Parathyroid adenoma (tissue), 2 donors: Measurements from ENCODE around the gene PNPLA1.

Source experiments
- H2AFZ ChIP-seq: fragments of 300-600 bp; sonication (generic); one replicate; pipeline ENCODE4 v1.7.0; 2017; ENCODE audit warnings: antibody characterized with exemption, mild to moderate bottlenecking
- H3K27ac ChIP-seq: fragments of 300-600 bp; sonication (generic); one replicate; pipeline ENCODE4 v1.7.0; 2017
- H3K27me3 ChIP-seq: fragments of 300-600 bp; sonication (generic); one replicate; pipeline ENCODE4 v1.7.0; 2017; ENCODE audit warnings: low read length; ENCODE audit not compliant: control insufficient read depth, insufficient read depth
- H3K36me3 ChIP-seq: fragments of 300-600 bp; sonication (generic); one replicate; pipeline ENCODE4 v1.7.0; 2017; ENCODE audit warnings: low read length; ENCODE audit not compliant: control insufficient read depth, insufficient read depth
- H3K4me1 ChIP-seq: fragments of 300-600 bp; sonication (generic); one replicate; pipeline ENCODE4 v1.7.0; 2017; ENCODE audit warnings: control low read depth
- H3K4me2 ChIP-seq: fragments of 300-600 bp; sonication (generic); one replicate; pipeline ENCODE4 v1.7.0; 2017; ENCODE audit warnings: low read length
- H3K4me3 ChIP-seq: fragments of 300-600 bp; sonication (generic); one replicate; pipeline ENCODE4 v1.7.0; 2017; ENCODE audit warnings: low read depth, low read length
- H3K79me2 ChIP-seq: fragments of 300-600 bp; sonication (generic); one replicate; pipeline ENCODE4 v1.7.0; 2017; ENCODE audit warnings: control low read depth
- H3K9ac ChIP-seq: fragments of 300-600 bp; sonication (generic); one replicate; pipeline ENCODE4 v1.7.0; 2017; ENCODE audit warnings: mild to moderate bottlenecking
- H3K9me3 ChIP-seq: fragments of 300-600 bp; sonication (generic); one replicate; pipeline ENCODE4 v1.7.0; 2017; ENCODE audit warnings: low read length; ENCODE audit not compliant: control insufficient read depth
- CTCF ChIP-seq: fragments of 300-600 bp; sonication (generic); IDR thresholded peaks from one replicate; pipeline ENCODE4 v1.7.0; 2017; ENCODE audit warnings: antibody characterized with exemption, mild to moderate bottlenecking
- donor health status: primary hyperparathyroidism.

Gene PNPLA1

GRCh38 chr6:36314221-36315014 lies 44.6 kb downstream of the PNPLA1 start:
- Histone ChIP-seq H3K9ac (no peak overlapping the region), H3K27me3 (no peaks in the 10 kb centered on the region), H3K4me2 (no peak overlapping the region), H2AFZ (no peak overlapping the region), H3K4me3 (no peak overlapping the region), H3K36me3 (no peaks in the 10 kb centered on the region), H3K9me3 (no peaks in the 10 kb centered on the region), H3K27ac (no peak overlapping the region), H3K79me2 (no peaks in the 10 kb centered on the region), H3K4me1 (no peaks in the 10 kb centered on the region)
- no peak for TF ChIP-seq CTCF

GRCh38 chr6:36315921-36316320 lies 46.1 kb downstream of the PNPLA1 start:
- H3K36me3 ChIP-seq = no peaks in the 10 kb centered on the region
- H3K27ac ChIP-seq = no peak overlapping the region
- no peak overlapping the region for H3K4me2 ChIP-seq
- H2AFZ ChIP-seq = no peak overlapping the region
- H3K4me3 ChIP-seq = no peak overlapping the region
- H3K9ac ChIP-seq = no peak overlapping the region
- no peaks in the 10 kb centered on the region for H3K4me1 ChIP-seq
- no peak for TF ChIP-seq CTCF
- H3K27me3 ChIP-seq = no peaks in the 10 kb centered on the region
- H3K9me3 ChIP-seq = no peaks in the 10 kb centered on the region
- no peaks in the 10 kb centered on the region for H3K79me2 ChIP-seq

DNA sequence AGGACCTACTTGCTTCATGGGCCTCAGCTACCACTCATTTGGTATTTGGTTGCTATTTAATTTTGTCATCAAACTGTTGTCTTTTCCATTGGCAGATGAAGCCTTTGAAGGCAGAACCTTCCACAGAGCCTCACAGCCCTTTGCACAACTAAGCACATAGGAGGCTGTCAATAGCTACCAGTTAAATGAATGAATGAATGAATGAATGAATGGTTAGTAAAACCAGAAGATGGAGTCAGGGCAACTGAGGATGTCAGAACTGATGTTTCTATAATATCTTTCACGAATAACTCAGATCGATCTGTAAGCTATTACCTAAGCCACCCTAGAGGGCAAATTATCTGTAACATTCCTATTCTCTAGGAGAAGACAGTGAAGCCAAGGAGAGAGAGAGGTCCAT lies 47.8 kb downstream of the PNPLA1 start:
- H3K4me3 ChIP-seq = no peak overlapping the region
- no peaks in the 10 kb centered on the region for H3K79me2 ChIP-seq
- H3K9ac ChIP-seq = no peak overlapping the region
- no peak overlapping the region for H3K4me2 ChIP-seq
- no peak overlapping the region for H3K27ac ChIP-seq
- no peak overlapping the region for H2AFZ ChIP-seq
- no peak for TF ChIP-seq CTCF
- no peaks in the 10 kb centered on the region for H3K9me3 ChIP-seq
- no peaks in the 10 kb centered on the region for H3K27me3 ChIP-seq
- H3K4me1 ChIP-seq = no peaks in the 10 kb centered on the region
- no peaks in the 10 kb centered on the region for H3K36me3 ChIP-seq

- Histone ChIP-seq H3K36me3 (no peaks in the 10 kb centered on the region), H3K27ac (no peak overlapping the region), H3K4me1 (no peaks in the 10 kb centered on the region), H3K9me3 (no peaks in the 10 kb centered on the region), H3K9ac (no peak overlapping the region), H3K4me3 (no peak overlapping the region), H3K27me3 (no peaks in the 10 kb centered on the region), H2AFZ (no peak overlapping the region), H3K79me2 (no peaks in the 10 kb centered on the region), H3K4me2 (no peak overlapping the region)
- TF ChIP-seq CTCF = no peak
These were observed 49.0 kb downstream of the PNPLA1 start for GRCh38 chr6:36318690-36319435.

GRCh38 chr6:36319436-36319762 lies 49.5 kb downstream of the PNPLA1 start:
- H3K27me3 ChIP-seq = no peaks in the 10 kb centered on the region
- H3K79me2 ChIP-seq = no peaks in the 10 kb centered on the region
- no peaks in the 10 kb centered on the region for H3K36me3 ChIP-seq
- TF ChIP-seq CTCF = no peak
- H3K4me3 ChIP-seq = no peak overlapping the region
- no peaks in the 10 kb centered on the region for H3K9me3 ChIP-seq
- no peak overlapping the region for H3K9ac ChIP-seq
- H3K4me2 ChIP-seq = no peak overlapping the region
- H3K27ac ChIP-seq = no peak overlapping the region
- H3K4me1 ChIP-seq = no peaks in the 10 kb centered on the region
- H2AFZ ChIP-seq = no peak overlapping the region
